ENCODE results near the gene PAPOLA. TPM values are rescaled to one million over a fixed set of nuclear protein-coding genes. Genes with fewer than 3 reads are reported as not detected.

Gene PAPOLA
- total RNA-seq, 1 experiment from 2014 or later: 125 TPM

GRCh38 chr14:96616161-96616721 lies 114.1 kb downstream of the PAPOLA start:
- Histone ChIP-seq H3K36me3 (ENCODE audit: control insufficient read depth, insufficient read depth, low read length) (no peaks in the 10 kb centered on the region), H3K27ac (ENCODE audit: low read length) (no peak overlapping the region), H3K4me3 (ENCODE audit: low read depth in 2 of 2, low read length in 2 of 2) (no peak overlapping the region), H3K4me1 (ENCODE audit: control insufficient read depth, insufficient read depth, low read length) (no peaks in the 10 kb centered on the region), H3K9me3 (ENCODE audit: control insufficient read depth, insufficient read depth, low read depth, low read length) (no peaks in the 10 kb centered on the region), H3K27me3 (ENCODE audit: control insufficient read depth, insufficient read depth, low read length) (peaks cover under 1% of the 10 kb centered on the region)
- intact Hi-C loops (cut with micrococcal nuclease; ENCODE audit: unreplicated experiment) (no loop called here), in situ Hi-C loops (cut with HindIII; ENCODE audit: low pct_unique_long_range_greater_than_20kb, low sequenced_read_pairs) (no loop called here)
- TF ChIP-seq, protein P1, sequence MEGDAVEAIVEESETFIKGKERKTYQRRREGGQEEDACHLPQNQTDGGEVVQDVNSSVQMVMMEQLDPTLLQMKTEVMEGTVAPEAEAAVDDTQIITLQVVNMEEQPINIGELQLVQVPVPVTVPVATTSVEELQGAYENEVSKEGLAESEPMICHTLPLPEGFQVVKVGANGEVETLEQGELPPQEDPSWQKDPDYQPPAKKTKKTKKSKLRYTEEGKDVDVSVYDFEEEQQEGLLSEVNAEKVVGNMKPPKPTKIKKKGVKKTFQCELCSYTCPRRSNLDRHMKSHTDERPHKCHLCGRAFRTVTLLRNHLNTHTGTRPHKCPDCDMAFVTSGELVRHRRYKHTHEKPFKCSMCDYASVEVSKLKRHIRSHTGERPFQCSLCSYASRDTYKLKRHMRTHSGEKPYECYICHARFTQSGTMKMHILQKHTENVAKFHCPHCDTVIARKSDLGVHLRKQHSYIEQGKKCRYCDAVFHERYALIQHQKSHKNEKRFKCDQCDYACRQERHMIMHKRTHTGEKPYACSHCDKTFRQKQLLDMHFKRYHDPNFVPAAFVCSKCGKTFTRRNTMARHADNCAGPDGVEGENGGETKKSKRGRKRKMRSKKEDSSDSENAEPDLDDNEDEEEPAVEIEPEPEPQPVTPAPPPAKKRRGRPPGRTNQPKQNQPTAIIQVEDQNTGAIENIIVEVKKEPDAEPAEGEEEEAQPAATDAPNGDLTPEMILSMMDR (IDR thresholded peaks at IDR 0.05): no peak
- no peak for TF ChIP-seq SIN3A (IDR thresholded peaks at IDR 0.05; ENCODE audit: borderline replicate concordance, insufficient read depth, low read depth, low read length)
- TF ChIP-seq, protein P2, sequence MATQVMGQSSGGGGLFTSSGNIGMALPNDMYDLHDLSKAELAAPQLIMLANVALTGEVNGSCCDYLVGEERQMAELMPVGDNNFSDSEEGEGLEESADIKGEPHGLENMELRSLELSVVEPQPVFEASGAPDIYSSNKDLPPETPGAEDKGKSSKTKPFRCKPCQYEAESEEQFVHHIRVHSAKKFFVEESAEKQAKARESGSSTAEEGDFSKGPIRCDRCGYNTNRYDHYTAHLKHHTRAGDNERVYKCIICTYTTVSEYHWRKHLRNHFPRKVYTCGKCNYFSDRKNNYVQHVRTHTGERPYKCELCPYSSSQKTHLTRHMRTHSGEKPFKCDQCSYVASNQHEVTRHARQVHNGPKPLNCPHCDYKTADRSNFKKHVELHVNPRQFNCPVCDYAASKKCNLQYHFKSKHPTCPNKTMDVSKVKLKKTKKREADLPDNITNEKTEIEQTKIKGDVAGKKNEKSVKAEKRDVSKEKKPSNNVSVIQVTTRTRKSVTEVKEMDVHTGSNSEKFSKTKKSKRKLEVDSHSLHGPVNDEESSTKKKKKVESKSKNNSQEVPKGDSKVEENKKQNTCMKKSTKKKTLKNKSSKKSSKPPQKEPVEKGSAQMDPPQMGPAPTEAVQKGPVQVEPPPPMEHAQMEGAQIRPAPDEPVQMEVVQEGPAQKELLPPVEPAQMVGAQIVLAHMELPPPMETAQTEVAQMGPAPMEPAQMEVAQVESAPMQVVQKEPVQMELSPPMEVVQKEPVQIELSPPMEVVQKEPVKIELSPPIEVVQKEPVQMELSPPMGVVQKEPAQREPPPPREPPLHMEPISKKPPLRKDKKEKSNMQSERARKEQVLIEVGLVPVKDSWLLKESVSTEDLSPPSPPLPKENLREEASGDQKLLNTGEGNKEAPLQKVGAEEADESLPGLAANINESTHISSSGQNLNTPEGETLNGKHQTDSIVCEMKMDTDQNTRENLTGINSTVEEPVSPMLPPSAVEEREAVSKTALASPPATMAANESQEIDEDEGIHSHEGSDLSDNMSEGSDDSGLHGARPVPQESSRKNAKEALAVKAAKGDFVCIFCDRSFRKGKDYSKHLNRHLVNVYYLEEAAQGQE (IDR thresholded peaks at IDR 0.05; ENCODE audit: insufficient read depth in 1 of 2, low read depth in 2 of 2, low read length in 1 of 2): no peak
- no peak for TF ChIP-seq POLR2AphosphoS5 (IDR thresholded peaks at IDR 0.05; ENCODE audit: low read depth, low read length)
- no peak for TF ChIP-seq TCF7L2 (IDR thresholded peaks at IDR 0.05; ENCODE audit: low read depth, low read length)
- ChIA-PET CTCF (no interaction called here), POLR2A (no interaction called here)
- ATAC-seq (no peak), DNase-seq (ENCODE audit: low read depth, low spot score) (no peak)
- BruUV-seq (replicated peaks): no TSS peak

Other genes starting within 250 kb of the PAPOLA start
- not detected for gene BDKRB1, start 246.2 kb upstream of the PAPOLA start, total RNA-seq (2021; ENCODE audit: unreplicated experiment)
- 2.6 TPM for gene ATG2B, start 139.0 kb upstream of the PAPOLA start, total RNA-seq (2021; ENCODE audit: unreplicated experiment)
- gene GSKIP, start 138.9 kb upstream of the PAPOLA start, total RNA-seq (2021; ENCODE audit: unreplicated experiment): 11.1 TPM
- gene AK7, start 110.3 kb upstream of the PAPOLA start, total RNA-seq (2021; ENCODE audit: unreplicated experiment): 0.82 TPM

Measured in Panc1 (cell line).